Esophagus squamous epithelium (tissue), 5 donors: ENCODE results near the gene CHMP1B. TPM values are rescaled to one million over a fixed set of nuclear protein-coding genes. Genes with fewer than 3 reads are reported as not detected.

ENCODE experiments used
- DNase-seq: peaks from one replicate; lab custom pipeline; 2025; lab: John Stamatoyannopoulos, UW
- H3K27ac ChIP-seq, 4 donors: fragments of 200-600 bp; sonication (generic); one replicate each; pipeline ENCODE4 v1.5.1; 2016 to 2019; ENCODE audit warnings: mild to moderate bottlenecking in 1 of 4
- H3K27me3 ChIP-seq, 4 donors: fragments of 200-600 bp; sonication (generic); 1 replicate in 3 of 4; 2 replicates in 1 of 4; pipeline versions ENCODE4 v1.5.1 to v1.6.0; 2017 to 2021; ENCODE audit warnings: antibody characterized with exemption in 1 of 4
- H3K36me3 ChIP-seq, 3 donors: fragments of 200-600 bp; sonication (generic); one replicate each; pipeline ENCODE4 v1.5.1; 2016 to 2019
- H3K4me1 ChIP-seq, 3 donors: fragments of 200-600 bp; sonication (generic); one replicate each; pipeline ENCODE4 v1.5.1; 2017 to 2019
- H3K4me3 ChIP-seq, 4 donors: fragments of 200-600 bp; sonication (generic); 1 replicate in 3 of 4; 2 replicates in 1 of 4; pipeline ENCODE4 v1.5.1; 2016 to 2019; ENCODE audit warnings: mild to moderate bottlenecking in 2 of 4, moderate library complexity in 1 of 4
- H3K9me3 ChIP-seq, 3 donors: fragments of 200-600 bp; sonication (generic); one replicate each; pipeline ENCODE4 v1.5.1; 2016 to 2019
- CTCF ChIP-seq, 6 experiments: fragments of 450-650 bp in 4 of 6; fragments of 200-600 bp in 2 of 6; sonication (generic) in 2 of 6; IDR thresholded peaks; one replicate each; pipeline ENCODE4 v1.5.1; 2016 to 2019; ENCODE audit warnings: antibody characterized with exemption in 6 of 6, mild to moderate bottlenecking in 4 of 6, moderate library complexity in 4 of 6
- POLR2A ChIP-seq, 4 donors: fragments of 450-650 bp; IDR thresholded peaks; one replicate each; pipeline ENCODE4 v1.6.1; 2017; ENCODE audit warnings: antibody characterized with exemption in 4 of 4, mild to moderate bottlenecking in 4 of 4, moderate library complexity in 3 of 4
- WGBS, 2 donors: methylation state at CpG; one replicate each; pipeline ENCODE4 v1.1.5; 2018; 5-methylcytosine and 5-hydroxymethylcytosine counted together
- intact Hi-C: fragments of 100-400 bp; cut with DNase I; formaldehyde crosslinking; loops from one replicate; pipeline ENCODE4 v1.15.0; 2022
- total RNA-seq, 4 donors: library from RNA; depleted of rRNA; stranded (reverse); fragments of >200 nt; gene quantifications; one replicate each; pipeline ENCODE4 v1.1.0, GENCODE V29; 2016
- donor health status: DM: yes; HTN: yes; CAD: no.

CHMP1B gene
- total RNA-seq, 4 donors from 2014 or later = 35.3 to 48.3 (median 42.3) TPM

GRCh38 chr18:11880586-11881304 lies 29.5 kb downstream of the CHMP1B start:
- no peak for DNase-seq
- intact Hi-C loops = no loop called here
- peaks cover 0 to 68% (median 4%) of the 10 kb centered on the region in 3 donors for H3K36me3 ChIP-seq
- 91 to 94% methylated on average over 12 to 18 of the region's 30 CpGs for WGBS, 2 donors
- no peaks in the 10 kb centered on the region for H3K4me1 ChIP-seq
- no peak overlapping the region for H3K27ac ChIP-seq
- TF ChIP-seq CTCF (IDR thresholded peaks at IDR 0.05) = no peak
- no peak for TF ChIP-seq POLR2A (IDR thresholded peaks at IDR 0.05)
- no peaks in the 10 kb centered on the region for H3K9me3 ChIP-seq
- H3K27me3 ChIP-seq = no peaks in the 10 kb centered on the region
- no peak overlapping the region for H3K4me3 ChIP-seq

- DNase-seq = no peak
- TF ChIP-seq CTCF (IDR thresholded peaks at IDR 0.05) (no peak), POLR2A (IDR thresholded peaks at IDR 0.05) (no peak)
- WGBS, 2 donors = 49 to 50% methylated on average over 4 of the region's 4 CpGs
These were observed 31.4 kb downstream of the CHMP1B start for GRCh38 chr18:11882636-11883035.

GRCh38 chr18:11883153-11883552 lies 31.9 kb downstream of the CHMP1B start:
- Histone ChIP-seq H3K27ac (no peak overlapping the region), H3K4me3 (no peak overlapping the region), H3K4me1 (no peaks in the 10 kb centered on the region), H3K36me3 (peaks cover 7 to 78% (median 15%) of the 10 kb centered on the region in 3 donors), H3K27me3 (no peaks in the 10 kb centered on the region), H3K9me3 (no peaks in the 10 kb centered on the region)
- no peak for DNase-seq
- 53 to 64% methylated on average over 1 of the region's 1 CpG for WGBS, 2 donors
- TF ChIP-seq CTCF (IDR thresholded peaks at IDR 0.05) (no peak), POLR2A (IDR thresholded peaks at IDR 0.05) (no peak)
- intact Hi-C loops = no loop called here

More at GRCh38 chr18:11882636-11883035, 31.4 kb downstream of the CHMP1B start:
- no peaks in the 10 kb centered on the region for H3K27me3 ChIP-seq
- H3K9me3 ChIP-seq = no peaks in the 10 kb centered on the region
- H3K4me3 ChIP-seq = no peak overlapping the region
- peaks cover 7 to 76% (median 10%) of the 10 kb centered on the region in 3 donors for H3K36me3 ChIP-seq
- intact Hi-C loops = no loop called here
- no peak overlapping the region for H3K27ac ChIP-seq
- H3K4me1 ChIP-seq = no peaks in the 10 kb centered on the region

- 90 to 93% methylated on average over 8 to 11 of the region's 12 CpGs for WGBS, 2 donors
- Histone ChIP-seq H3K4me3 (no peak overlapping the region), H3K36me3 (peaks cover 7 to 87% (median 15%) of the 10 kb centered on the region in 3 donors)
These were observed 33.3 kb downstream of the CHMP1B start for GRCh38 chr18:11884396-11885030.

More at GRCh38 chr18:11884396-11885030, 33.3 kb downstream of the CHMP1B start:
- H3K9me3 ChIP-seq = no peaks in the 10 kb centered on the region
- intact Hi-C loops = no loop called here
- no peaks in the 10 kb centered on the region for H3K4me1 ChIP-seq
- DNase-seq = no peak
- TF ChIP-seq CTCF (IDR thresholded peaks at IDR 0.05) = no peak
- no peak for TF ChIP-seq POLR2A (IDR thresholded peaks at IDR 0.05)
- H3K27me3 ChIP-seq = no peaks in the 10 kb centered on the region
- no peak overlapping the region for H3K27ac ChIP-seq
